Fibroblast of lung (primary cell): ENCODE results near the gene MTHFSD. TPM values are rescaled to one million over a fixed set of nuclear protein-coding genes. Genes with fewer than 3 reads are reported as not detected.

Experiments
- DNase-seq, 2 donors: peaks; one replicate each; pipeline versions ENCODE4 v3.0.0 to v3.0.0-alpha.2; 2010; ENCODE audit warnings: low read depth in 2 of 2
- H2AFZ ChIP-seq: 2 replicates; pipeline ENCODE4 v1.5.1; 2012; ENCODE audit warnings: low read length, control low read depth, inconsistent platforms
- H3K27ac ChIP-seq: 2 replicates; pipeline ENCODE4 v1.5.1; 2011; ENCODE audit warnings: low read length, control low read depth; ENCODE audit not compliant: insufficient read depth
- H3K27me3 ChIP-seq: 2 replicates; pipeline ENCODE4 v1.5.1; 2011; ENCODE audit warnings: mild to moderate bottlenecking, low read length; ENCODE audit not compliant: control insufficient read depth, insufficient read depth
- H3K36me3 ChIP-seq: 2 replicates; pipeline ENCODE4 v1.5.1; 2011; ENCODE audit warnings: low read length; ENCODE audit not compliant: control insufficient read depth, insufficient read depth
- H3K4me1 ChIP-seq: 2 replicates; pipeline ENCODE4 v1.5.1; 2011; ENCODE audit warnings: low read length; ENCODE audit not compliant: control insufficient read depth, insufficient read depth; ENCODE audit errors: extremely low read depth
- H3K4me2 ChIP-seq: 2 replicates; pipeline ENCODE4 v1.5.1; 2011; ENCODE audit warnings: low read length, control low read depth; ENCODE audit not compliant: insufficient read depth; ENCODE audit errors: extremely low read depth
- H3K4me3 ChIP-seq, 4 experiments: fragments of 200-600 bp in 1 of 4; sonication (generic) in 1 of 4; replicated peaks in 1 of 4; 2 replicates each; pipeline ENCODE4 v1.5.1; 2011 to 2016; ENCODE audit warnings: low read length in 4 of 4, low read depth in 3 of 4, mild to moderate bottlenecking in 3 of 4, control low read depth in 2 of 4, inconsistent platforms in 1 of 4, mixed read lengths in 1 of 4; ENCODE audit not compliant: insufficient read depth in 1 of 4; ENCODE audit errors: control extremely low read depth in 1 of 4
- H3K79me2 ChIP-seq: 2 replicates; pipeline ENCODE4 v1.5.1; 2012; ENCODE audit warnings: mild to moderate bottlenecking, low read length, inconsistent platforms; ENCODE audit not compliant: control insufficient read depth, insufficient read depth
- H3K9ac ChIP-seq: 2 replicates; pipeline ENCODE4 v1.5.1; 2011; ENCODE audit warnings: mild to moderate bottlenecking, low read length, control low read depth; ENCODE audit not compliant: insufficient read depth
- H3K9me3 ChIP-seq: 2 replicates; pipeline ENCODE4 v1.5.1; 2012; ENCODE audit warnings: low read depth, low read length; ENCODE audit not compliant: control insufficient read depth, insufficient read depth
- H4K20me1 ChIP-seq: 2 replicates; pipeline ENCODE4 v1.5.1; 2011; ENCODE audit warnings: low read length; ENCODE audit not compliant: control insufficient read depth, insufficient read depth; ENCODE audit errors: extremely low read depth
- CTCF ChIP-seq, 2 donors: IDR thresholded peaks in 1 of 2; conservative IDR thresholded peaks in 1 of 2; 1 replicate in 1 of 2; 2 replicates in 1 of 2; pipeline ENCODE4 v1.5.1; 2011 to 2012; ENCODE audit warnings: low read length in 2 of 2, control low read depth in 1 of 2, inconsistent platforms in 1 of 2, low read depth in 1 of 2, mild to moderate bottlenecking in 1 of 2
- EZH2 ChIP-seq: IDR thresholded peaks from 2 replicates; pipeline ENCODE4 v1.5.1; 2012; ENCODE audit warnings: low read length, control low read depth, mild to moderate bottlenecking; ENCODE audit errors: missing control alignments
- polyA plus RNA-seq, 2 donors: library from polyadenylated mRNA; depleted of rRNA in 1 of 2; stranded (reverse) in 1 of 2; unstranded in 1 of 2; fragments of >200 nt; gene quantifications; 2 replicates each; pipeline ENCODE4 v1.2.1, GENCODE V29; 2011 to 2012; ENCODE audit warnings: missing spikeins in 1 of 2
- total RNA-seq: library from RNA; depleted of rRNA; stranded (reverse); fragments of >200 nt; gene quantifications from 2 replicates; pipeline ENCODE4 v1.2.1, GENCODE V29; 2014

Gene MTHFSD
- total and polyA plus RNA-seq, 2 donors (not counting 1 experiment from before 2014, with no cell fraction given), result 13.1 to 19.3 TPM

GRCh38 chr16:86510465-86511261, 44.4 kb downstream of the MTHFSD start, which contains the start of gene FOXF1:
Gene FOXF1, plus strand, starts transcription at chr16:86510527. Its CDS starts 43 bp downstream, at chr16:86510570.
- Histone ChIP-seq H3K9me3 (no peaks in the 10 kb centered on the region), H3K4me3 (peak within 1 kb of the TSS; percentile 95 to 99 (median 98)), H4K20me1 (peaks cover 5% of the 10 kb centered on the region), H3K36me3 (peaks cover 26% of the 10 kb centered on the region), H3K9ac (peak within 1 kb of the TSS; percentile 95), H3K4me2 (peak within 1 kb of the TSS; percentile 79), H3K79me2 (peaks cover 84% of the 10 kb centered on the region), H3K4me1 (peaks cover 2% of the 10 kb centered on the region), H3K27me3 (no peaks in the 10 kb centered on the region), H2AFZ (no peak within 1 kb of the TSS), H3K27ac (peak within 1 kb of the TSS; percentile 97)
- no peak for TF ChIP-seq CTCF (conservative IDR thresholded peaks at IDR 0.05 in 1 of 2, IDR thresholded peaks at IDR 0.05 in 1 of 2; ENCODE audit: low read depth in 1 of 2, low read length in 2 of 2)
- TF ChIP-seq EZH2, result no peak
- peak; percentile 81 for DNase-seq

- H3K4me3 ChIP-seq, result peak overlapping the region; percentile 74 to 99 (median 82)
- TF ChIP-seq EZH2, result no peak
- peak in 1 of 2 donors; percentile 7 for TF ChIP-seq CTCF (conservative IDR thresholded peaks at IDR 0.05 in 1 of 2, IDR thresholded peaks at IDR 0.05 in 1 of 2; ENCODE audit: low read depth in 1 of 2, low read length in 2 of 2)
- peaks cover 5% of the 10 kb centered on the region for H3K4me1 ChIP-seq
- H2AFZ ChIP-seq, result no peak overlapping the region
- no peaks in the 10 kb centered on the region for H3K27me3 ChIP-seq
- peak overlapping the region; percentile 95 for H3K9ac ChIP-seq
- no peaks in the 10 kb centered on the region for H3K9me3 ChIP-seq
- H3K36me3 ChIP-seq, result peaks cover 20% of the 10 kb centered on the region
- H3K27ac ChIP-seq, result peak overlapping the region; percentile 97
- peaks cover 83% of the 10 kb centered on the region for H3K79me2 ChIP-seq
- H4K20me1 ChIP-seq, result peaks cover 5% of the 10 kb centered on the region
- peak overlapping the region; percentile 75 for H3K4me2 ChIP-seq
- peak; percentile 93 to 96 for DNase-seq
Measured at GRCh38 chr16:86509759-86510464, 45.1 kb downstream of the MTHFSD start.
